WTC11 (cell line): ENCODE results near the gene GSTM1. TPM values are rescaled to one million over a fixed set of nuclear protein-coding genes. Genes with fewer than 3 reads are reported as not detected.

Experiments used
- ATAC-seq: fragments of 200-7000 bp; cut with Tn5 transposase; 2 replicates; pipeline ENCODE4 v1.10.0; 2021; ENCODE audit warnings: mild to moderate bottlenecking, moderate library complexity
- CTCF ChIA-PET: fragments of 300-600 bp; sonication (Branson Sonifier 250); formaldehyde crosslinking; loops from one replicate; lab custom pipeline; 2021; ENCODE audit warnings: antibody characterized with exemption; lab: Charles Lee
- POLR2A ChIA-PET: fragments of 350-600 bp; sonication (Branson Sonifier 250); formaldehyde crosslinking; loops from one replicate; lab custom pipeline; 2021; ENCODE audit warnings: antibody characterized with exemption; lab: Charles Lee
- DNase-seq: peaks from one replicate; pipeline ENCODE4 v3.0.0; 2021; ENCODE audit warnings: low spot score
- H3K27ac Mint-ChIP-seq: 2 replicates; pipeline ENCODE4 v1.8.0; 2021; ENCODE audit warnings: mixed read lengths
- H3K27me3 Mint-ChIP-seq: 2 replicates; pipeline ENCODE4 v1.8.0; 2021; ENCODE audit warnings: low read depth, mild to moderate bottlenecking, moderate library complexity, mixed read lengths
- H3K36me3 Mint-ChIP-seq: 2 replicates; pipeline ENCODE4 v1.8.0; 2021; ENCODE audit warnings: mixed read lengths
- H3K4me1 Mint-ChIP-seq: 2 replicates; pipeline ENCODE4 v1.8.0; 2022; ENCODE audit warnings: mixed read lengths
- H3K4me3 Mint-ChIP-seq: 2 replicates; pipeline ENCODE4 v1.8.0; 2021; ENCODE audit warnings: mild to moderate bottlenecking, moderate library complexity, mixed read lengths
- H3K9me3 Mint-ChIP-seq: 2 replicates; pipeline ENCODE4 v1.8.0; 2021; ENCODE audit warnings: mixed read lengths
- ATF3 ChIP-seq: sonication (generic); formaldehyde crosslinking; conservative IDR thresholded peaks from 2 replicates; pipeline ENCODE4 v1.8.1; 2022; ENCODE audit warnings: mild to moderate bottlenecking, missing genetic modification reagents
- CDX4 ChIP-seq: fragments of 250-450 bp; sonication (Bioruptor Pico); IDR thresholded peaks from 2 replicates; pipeline ENCODE4 v1.9.0; 2021; ENCODE audit warnings: moderate library complexity, mild to moderate bottlenecking, inconsistent platforms, borderline replicate concordance
- CTCF ChIP-seq: fragments of 200-600 bp; IDR thresholded peaks from 2 replicates; pipeline ENCODE4 v1.8.0; 2022; ENCODE audit warnings: antibody characterized with exemption
- E2F5 ChIP-seq: sonication (generic); formaldehyde crosslinking; IDR thresholded peaks from 2 replicates; pipeline ENCODE4 v1.8.1; 2022; ENCODE audit warnings: mild to moderate bottlenecking, moderate library complexity, missing genetic modification reagents
- GTF2I ChIP-seq: fragments of 250-450 bp; sonication (Bioruptor Pico); conservative IDR thresholded peaks from 2 replicates; pipeline ENCODE4 v1.4.0; 2021; ENCODE audit warnings: mild to moderate bottlenecking
- HMGA2 ChIP-seq: fragments of 250-450 bp; sonication (Bioruptor Pico); IDR thresholded peaks from 2 replicates; pipeline ENCODE4 v1.4.0; 2021; ENCODE audit warnings: mild to moderate bottlenecking, moderate library complexity
- JUN ChIP-seq: sonication (generic); formaldehyde crosslinking; IDR thresholded peaks from 2 replicates; pipeline ENCODE4 v1.8.0; 2023; ENCODE audit warnings: mild to moderate bottlenecking, missing genetic modification reagents
- KAT7 ChIP-seq: sonication (generic); formaldehyde crosslinking; IDR thresholded peaks from 2 replicates; pipeline ENCODE4 v1.8.1; 2023; ENCODE audit warnings: missing genetic modification reagents, mild to moderate bottlenecking, borderline replicate concordance
- MAX ChIP-seq: sonication (generic); formaldehyde crosslinking; IDR thresholded peaks from 2 replicates; pipeline ENCODE4 v1.8.0; 2022; ENCODE audit warnings: mild to moderate bottlenecking, missing genetic modification reagents
- PRRX2 ChIP-seq: fragments of 250-450 bp; sonication (Bioruptor Pico); IDR thresholded peaks from 2 replicates; pipeline ENCODE4 v1.8.0; 2021; ENCODE audit warnings: mild to moderate bottlenecking
- RELA ChIP-seq: sonication (generic); formaldehyde crosslinking; IDR thresholded peaks from 2 replicates; pipeline ENCODE4 v1.8.1; 2022; ENCODE audit warnings: missing genetic modification reagents, mild to moderate bottlenecking, borderline replicate concordance
- SMAD4 ChIP-seq: sonication (generic); formaldehyde crosslinking; IDR thresholded peaks from 2 replicates; pipeline ENCODE4 v1.8.0; 2022; ENCODE audit warnings: mild to moderate bottlenecking, missing genetic modification reagents
- STAT6 ChIP-seq: sonication (generic); formaldehyde crosslinking; conservative IDR thresholded peaks from 2 replicates; pipeline ENCODE4 v1.8.1; 2023; ENCODE audit warnings: mild to moderate bottlenecking, low read depth, missing genetic modification reagents, moderate library complexity
- TEAD4 ChIP-seq: sonication (generic); formaldehyde crosslinking; IDR thresholded peaks from 2 replicates; pipeline ENCODE4 v1.8.0; 2022; ENCODE audit warnings: mild to moderate bottlenecking, missing genetic modification reagents
- USF1 ChIP-seq: sonication (generic); formaldehyde crosslinking; IDR thresholded peaks from 2 replicates; pipeline ENCODE4 v1.8.0; 2022; ENCODE audit warnings: mild to moderate bottlenecking, missing genetic modification reagents
- ZNF219 ChIP-seq: sonication (generic); formaldehyde crosslinking; IDR thresholded peaks from 2 replicates; pipeline ENCODE4 v1.8.0; 2023; ENCODE audit warnings: missing genetic modification reagents, mild to moderate bottlenecking, borderline replicate concordance
- ZNF232 ChIP-seq: sonication (generic); formaldehyde crosslinking; IDR thresholded peaks from 2 replicates; pipeline ENCODE4 v1.8.0; 2022; ENCODE audit warnings: mild to moderate bottlenecking, missing genetic modification reagents
- ZNF281 ChIP-seq: sonication (generic); formaldehyde crosslinking; IDR thresholded peaks from 2 replicates; pipeline ENCODE4 v1.8.0; 2023; ENCODE audit warnings: mild to moderate bottlenecking, missing genetic modification reagents
- ZNF317 ChIP-seq: sonication (generic); formaldehyde crosslinking; IDR thresholded peaks from 2 replicates; pipeline ENCODE4 v1.8.1; 2023; ENCODE audit warnings: low read depth, mild to moderate bottlenecking, moderate library complexity, missing genetic modification reagents, borderline replicate concordance
- ZNF425 ChIP-seq: fragments of 250-450 bp; sonication (Bioruptor Pico); conservative IDR thresholded peaks from 2 replicates; pipeline ENCODE4 v1.9.0; 2021; ENCODE audit warnings: mild to moderate bottlenecking
- ZSCAN18 ChIP-seq: fragments of 250-450 bp; sonication (Bioruptor Pico); IDR thresholded peaks from 2 replicates; pipeline ENCODE4 v2.1.2; 2022; ENCODE audit warnings: mild to moderate bottlenecking, moderate library complexity
- total RNA-seq: library from RNA; stranded (reverse); gene quantifications from 3 replicates; pipeline ENCODE4 v1.2.3, GENCODE V29; 2021

The GSTM1 gene
- total RNA-seq, 1 experiment from 2014 or later, result not detected

- peak within 1 kb of the TSS; percentile 91 for H3K4me3 Mint-ChIP-seq
- H3K4me1 Mint-ChIP-seq, result peaks cover 12% of the 10 kb centered on the region
- TF ChIP-seq CTCF (no peak), JUN (CRISPR knock-in tag) (no peak), ZNF425 (CRISPR knock-in tag) (no peak), CDX4 (CRISPR knock-in tag) (no peak), ZNF219 (CRISPR knock-in tag) (no peak), TEAD4 (no peak), ZNF281 (CRISPR knock-in tag) (no peak), GTF2I (CRISPR knock-in tag) (no peak), MAX (CRISPR knock-in tag) (peak; percentile 83; the same call in 1 of the 2 replicates), SMAD4 (no peak), HMGA2 (CRISPR knock-in tag) (no peak), E2F5 (CRISPR knock-in tag) (no peak), KAT7 (CRISPR knock-in tag) (no peak), ATF3 (CRISPR knock-in tag) (no peak), ZNF317 (CRISPR knock-in tag) (no peak), ZNF232 (CRISPR knock-in tag) (no peak), PRRX2 (CRISPR knock-in tag) (no peak), RELA (CRISPR knock-in tag) (no peak), ZSCAN18 (CRISPR knock-in tag) (no peak), USF1 (CRISPR knock-in tag) (no peak), STAT6 (no peak)
Measured at GRCh38 chr1:109655615-109656519, 31.8 kb upstream of the GSTM1 start, which contains the start of gene GSTM4. Gene GSTM4, plus strand, starts transcription at chr1:109656099. Its CDS starts 291 bp downstream, at chr1:109656390.

More at GRCh38 chr1:109655615-109656519, 31.8 kb upstream of the GSTM1 start, which contains the start of gene GSTM4:
- DNase-seq, result peak; percentile 87
- Mint-ChIP-seq H3K36me3 (no peaks in the 10 kb centered on the region), H3K27me3 (peaks cover 36% of the 10 kb centered on the region), H3K9me3 (no peaks in the 10 kb centered on the region), H3K27ac (peak within 1 kb of the TSS; percentile 93)
- ATAC-seq, result peak; percentile 97
- CTCF ChIA-PET, result interaction anchor here (0.6 to 4.3 kb wide), 14 partner anchors 12 to 329 kb away, joined by 3 to 45 read pairs (median 4); partner anchors contain the start of gene AHCYL1
- POLR2A ChIA-PET, result no interaction called here
